Endothelial cell of umbilical vein (primary cell): ENCODE data around the gene DTNA.

Experiments used
- EZH2 ChIP-seq: IDR thresholded peaks from 2 replicates; pipeline ENCODE4 v1.6.1; 2012; ENCODE audit warnings: borderline replicate concordance, low read depth, mild to moderate bottlenecking, moderate library complexity, low read length, inconsistent platforms; ENCODE audit not compliant: severe bottlenecking
- JUN ChIP-seq: IDR thresholded peaks from 2 replicates; pipeline ENCODE4 v1.6.1; 2011; ENCODE audit warnings: borderline replicate concordance, low read depth; ENCODE audit not compliant: insufficient read length, insufficient read depth
- MAX ChIP-seq: IDR thresholded peaks from 2 replicates; pipeline ENCODE4 v1.6.1; 2011; ENCODE audit not compliant: insufficient read depth, insufficient read length
- POLR2A ChIP-seq: IDR thresholded peaks from 2 replicates; pipeline ENCODE4 v1.6.1; 2012; ENCODE audit warnings: low read depth, mild to moderate bottlenecking, control low read depth, low read length
- POLR2AphosphoS5 ChIP-seq: IDR thresholded peaks from 2 replicates; pipeline ENCODE4 v1.6.1; 2012; ENCODE audit warnings: low read depth, mild to moderate bottlenecking, control low read depth, low read length, moderate library complexity; ENCODE audit not compliant: insufficient read depth
- TF ChIP-seq, protein P1 (sequence below), 2 donors: IDR thresholded peaks; 1 replicate in 1 of 2; 2 replicates in 1 of 2; pipeline ENCODE4 v1.5.1; 2011; ENCODE audit warnings: low read length in 2 of 2, mild to moderate bottlenecking in 2 of 2, moderate library complexity in 2 of 2, control low read depth in 1 of 2, inconsistent platforms in 1 of 2, low read depth in 1 of 2; ENCODE audit not compliant: insufficient read depth in 1 of 2; ENCODE audit errors: extremely low read depth in 1 of 2

GRCh38 chr18:34844072-34844471, 134.0 kb downstream of the DTNA start:
- TF ChIP-seq POLR2AphosphoS5 (no peak), MAX (no peak), POLR2A (no peak), JUN (no peak), EZH2 (no peak)
- TF ChIP-seq, protein P1, sequence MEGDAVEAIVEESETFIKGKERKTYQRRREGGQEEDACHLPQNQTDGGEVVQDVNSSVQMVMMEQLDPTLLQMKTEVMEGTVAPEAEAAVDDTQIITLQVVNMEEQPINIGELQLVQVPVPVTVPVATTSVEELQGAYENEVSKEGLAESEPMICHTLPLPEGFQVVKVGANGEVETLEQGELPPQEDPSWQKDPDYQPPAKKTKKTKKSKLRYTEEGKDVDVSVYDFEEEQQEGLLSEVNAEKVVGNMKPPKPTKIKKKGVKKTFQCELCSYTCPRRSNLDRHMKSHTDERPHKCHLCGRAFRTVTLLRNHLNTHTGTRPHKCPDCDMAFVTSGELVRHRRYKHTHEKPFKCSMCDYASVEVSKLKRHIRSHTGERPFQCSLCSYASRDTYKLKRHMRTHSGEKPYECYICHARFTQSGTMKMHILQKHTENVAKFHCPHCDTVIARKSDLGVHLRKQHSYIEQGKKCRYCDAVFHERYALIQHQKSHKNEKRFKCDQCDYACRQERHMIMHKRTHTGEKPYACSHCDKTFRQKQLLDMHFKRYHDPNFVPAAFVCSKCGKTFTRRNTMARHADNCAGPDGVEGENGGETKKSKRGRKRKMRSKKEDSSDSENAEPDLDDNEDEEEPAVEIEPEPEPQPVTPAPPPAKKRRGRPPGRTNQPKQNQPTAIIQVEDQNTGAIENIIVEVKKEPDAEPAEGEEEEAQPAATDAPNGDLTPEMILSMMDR (IDR thresholded peaks at IDR 0.05; ENCODE audit: extremely low read depth in 1 of 2, insufficient read depth in 1 of 2, low read depth in 1 of 2, low read length in 2 of 2): no peak
